ENCODE data around the gene AMDHD1. TPM values are rescaled to one million over a fixed set of nuclear protein-coding genes. Genes with fewer than 3 reads are reported as not detected.

The AMDHD1 gene
- total and polyA plus RNA-seq, 2 donors (not counting 3 experiments of a cell fraction or from before 2014, with no cell fraction given) = not detected

GRCh38 chr12:95976416-95976832 lies 33.3 kb downstream of the AMDHD1 start:
- DNase-seq (ENCODE audit: low read depth, low spot score) = no peak
- no TSS peak for BruUV-seq (replicated peaks)

GRCh38 chr12:95977764-95978305 lies 34.7 kb downstream of the AMDHD1 start:
- Histone ChIP-seq H3K4me2 (ENCODE audit: insufficient read depth, low read length) (no peak overlapping the region), H3K9ac (replicated peaks; ENCODE audit: extremely low read depth, insufficient read depth, low read length) (no peak overlapping the region), H3K27ac (ENCODE audit: insufficient read depth, low read depth, low read length) (no peak overlapping the region), H3K27me3 (ENCODE audit: control insufficient read depth in 2 of 2, insufficient read depth in 2 of 2, low read length in 2 of 2) (peaks cover 7 to 14% of the 10 kb centered on the region in 2 experiments), H3K36me3 (ENCODE audit: control insufficient read depth in 2 of 2, extremely low read depth in 1 of 2, insufficient read depth in 2 of 2, low read length in 2 of 2) (no peaks in the 10 kb centered on the region), H2AFZ (ENCODE audit: low read depth, low read length) (no peak overlapping the region), H3K9me3 (replicated peaks; ENCODE audit: control insufficient read depth, insufficient read depth, low read length) (no peaks in the 10 kb centered on the region), H3K79me2 (ENCODE audit: control insufficient read depth, insufficient read depth, low read length) (no peaks in the 10 kb centered on the region), H4K20me1 (replicated peaks; ENCODE audit: control insufficient read depth, extremely low read depth, insufficient read depth, low read length) (no peaks in the 10 kb centered on the region), H3K4me1 (ENCODE audit: control insufficient read depth, extremely low read depth, insufficient read depth, low read length) (no peaks in the 10 kb centered on the region), H3K9me1 (replicated peaks; ENCODE audit: control insufficient read depth, extremely low read depth, insufficient read depth, low read length) (no peaks in the 10 kb centered on the region), H3K4me3 (replicated peaks in 1 of 3; ENCODE audit: insufficient read depth in 1 of 3, low read depth in 1 of 3, low read length in 3 of 3) (no peak overlapping the region)
- ChIA-PET POLR2A (no interaction called here), CTCF (no interaction called here)
- BruUV-seq (replicated peaks) = no TSS peak
- DNase-seq (ENCODE audit: low read depth, low spot score) = no peak
- intact Hi-C loops (cut with micrococcal nuclease) = no loop called here
- no peak for FAIRE-seq
- dilution Hi-C loops (cut with MboI; ENCODE audit: extremely low pct_ligation_motif_present, low sequenced_read_pairs) = no loop called here
- TF ChIP-seq FOS (IDR thresholded peaks at IDR 0.05; ENCODE audit: borderline replicate concordance, insufficient read depth, low read length) (no peak), MYC (IDR thresholded peaks at IDR 0.05; ENCODE audit: low read depth, low read length) (no peak), JUN (IDR thresholded peaks at IDR 0.05; ENCODE audit: borderline replicate concordance, insufficient read depth, insufficient read length, low read depth) (no peak), POLR2A (IDR thresholded peaks at IDR 0.05; ENCODE audit: low read depth, low read length) (no peak), CTCF (IDR thresholded peaks at IDR 0.05; ENCODE audit: extremely low read depth in 1 of 2, insufficient read depth in 1 of 2, low read depth in 1 of 2, low read length in 2 of 2) (no peak), POLR2AphosphoS5 (IDR thresholded peaks at IDR 0.05; ENCODE audit: insufficient read depth, low read depth, low read length) (no peak), GATA2 (IDR thresholded peaks at IDR 0.05; ENCODE audit: insufficient read depth, insufficient read length, low read depth, low read length) (no peak), MAX (IDR thresholded peaks at IDR 0.05; ENCODE audit: insufficient read depth, insufficient read length) (no peak), EZH2 (IDR thresholded peaks at IDR 0.05; ENCODE audit: borderline replicate concordance, low read depth, low read length, severe bottlenecking) (no peak)

More at GRCh38 chr12:95976416-95976832, 33.3 kb downstream of the AMDHD1 start:
- intact Hi-C loops (cut with micrococcal nuclease) = no loop called here
- Histone ChIP-seq H3K36me3 (ENCODE audit: control insufficient read depth in 2 of 2, extremely low read depth in 1 of 2, insufficient read depth in 2 of 2, low read length in 2 of 2) (no peaks in the 10 kb centered on the region), H3K4me3 (replicated peaks in 1 of 3; ENCODE audit: insufficient read depth in 1 of 3, low read depth in 1 of 3, low read length in 3 of 3) (no peak overlapping the region), H2AFZ (ENCODE audit: low read depth, low read length) (no peak overlapping the region), H3K9ac (replicated peaks; ENCODE audit: extremely low read depth, insufficient read depth, low read length) (no peak overlapping the region), H3K9me1 (replicated peaks; ENCODE audit: control insufficient read depth, extremely low read depth, insufficient read depth, low read length) (no peaks in the 10 kb centered on the region), H3K79me2 (ENCODE audit: control insufficient read depth, insufficient read depth, low read length) (no peaks in the 10 kb centered on the region), H3K4me2 (ENCODE audit: insufficient read depth, low read length) (no peak overlapping the region), H3K27me3 (ENCODE audit: control insufficient read depth in 2 of 2, insufficient read depth in 2 of 2, low read length in 2 of 2) (peaks cover 8 to 9% of the 10 kb centered on the region in 2 experiments), H3K27ac (ENCODE audit: insufficient read depth, low read depth, low read length) (no peak overlapping the region), H4K20me1 (replicated peaks; ENCODE audit: control insufficient read depth, extremely low read depth, insufficient read depth, low read length) (no peaks in the 10 kb centered on the region), H3K4me1 (ENCODE audit: control insufficient read depth, extremely low read depth, insufficient read depth, low read length) (no peaks in the 10 kb centered on the region), H3K9me3 (replicated peaks; ENCODE audit: control insufficient read depth, insufficient read depth, low read length) (no peaks in the 10 kb centered on the region)
- ChIA-PET CTCF (no interaction called here), POLR2A (no interaction called here)
- dilution Hi-C loops (cut with MboI; ENCODE audit: extremely low pct_ligation_motif_present, low sequenced_read_pairs) = no loop called here
- FAIRE-seq = no peak
- TF ChIP-seq MAX (IDR thresholded peaks at IDR 0.05; ENCODE audit: insufficient read depth, insufficient read length) = no peak
- TF ChIP-seq GATA2 (IDR thresholded peaks at IDR 0.05; ENCODE audit: insufficient read depth, insufficient read length, low read depth, low read length) = no peak
- TF ChIP-seq POLR2AphosphoS5 (IDR thresholded peaks at IDR 0.05; ENCODE audit: insufficient read depth, low read depth, low read length) = no peak
- no peak for TF ChIP-seq MYC (IDR thresholded peaks at IDR 0.05; ENCODE audit: low read depth, low read length)
